Breast epithelium (tissue), 4 donors: ENCODE measurements around the gene LMNTD2. TPM values are rescaled to one million over a fixed set of nuclear protein-coding genes. Genes with fewer than 3 reads are reported as not detected.

Experiments
- DNase-seq, 2 donors: peaks; one replicate each; pipeline ENCODE4 v3.0.0-alpha.2; 2019; ENCODE audit warnings: low spot score in 2 of 2
- H3K27ac ChIP-seq, 2 donors: fragments of 200-600 bp; sonication (generic) in 1 of 2; one replicate each; pipeline ENCODE4 v1.5.1; 2016 to 2019; ENCODE audit warnings: mild to moderate bottlenecking in 1 of 2
- H3K27me3 ChIP-seq, 2 donors: fragments of 200-600 bp; sonication (generic) in 1 of 2; one replicate each; pipeline versions ENCODE4 v1.5.1 to v1.6.0; 2017 to 2019; ENCODE audit warnings: control low read depth in 1 of 2, mild to moderate bottlenecking in 1 of 2
- H3K36me3 ChIP-seq: fragments of 200-600 bp; one replicate; pipeline ENCODE4 v1.5.1; 2019
- H3K4me1 ChIP-seq, 2 donors: fragments of 200-600 bp; sonication (generic); one replicate each; pipeline ENCODE4 v1.5.1; 2016 to 2019; ENCODE audit warnings: control low read depth in 1 of 2
- H3K4me3 ChIP-seq, 3 donors: fragments of 200-600 bp; sonication (generic); 1 replicate in 2 of 3; 2 replicates in 1 of 3; pipeline ENCODE4 v1.5.1; 2016 to 2019; ENCODE audit warnings: mild to moderate bottlenecking in 3 of 3, moderate library complexity in 2 of 3
- H3K9me3 ChIP-seq, 2 donors: fragments of 200-600 bp; sonication (generic) in 1 of 2; one replicate each; pipeline ENCODE4 v1.5.1; 2016 to 2019; ENCODE audit warnings: control low read depth in 1 of 2
- CTCF ChIP-seq, 3 donors: fragments of 450-650 bp; IDR thresholded peaks; one replicate each; pipeline ENCODE4 v1.5.1; 2016 to 2017; ENCODE audit warnings: antibody characterized with exemption in 3 of 3, mild to moderate bottlenecking in 3 of 3, moderate library complexity in 3 of 3
- POLR2A ChIP-seq: fragments of 450-650 bp; IDR thresholded peaks from one replicate; pipeline ENCODE4 v1.6.1; 2016; ENCODE audit warnings: antibody characterized with exemption, mild to moderate bottlenecking, moderate library complexity
- POLR2AphosphoS5 ChIP-seq, 3 donors: sonication (generic); formaldehyde crosslinking; IDR thresholded peaks; one replicate each; pipeline ENCODE4 v1.6.1; 2017; ENCODE audit warnings: antibody characterized with exemption in 3 of 3
- intact Hi-C: fragments of 100-400 bp; cut with DNase I; formaldehyde crosslinking; loops from one replicate; pipeline ENCODE4 v1.15.1; 2023; ENCODE audit warnings: low total_unique reads
- total RNA-seq, 3 donors: library from RNA; depleted of rRNA; stranded (reverse); fragments of >200 nt; gene quantifications; one replicate each; pipeline ENCODE4 v1.1.0, GENCODE V29; 2016

The LMNTD2 gene
- 1 to 10 TPM; 2.6 to 6.1 (median 5.2) TPM for total RNA-seq

GRCh38 chr11:560305-561147, at the start of gene LMNTD2, which contains the start of gene RASSF7:
Gene LMNTD2 (minus strand): TSS chr11:560738. CDS start chr11:560716, 22 bp downstream.
Gene RASSF7 (plus strand): TSS chr11:560970. CDS start chr11:561769, 799 bp downstream.
- H3K4me1 ChIP-seq: no peaks in the 10 kb centered on the region
- TF ChIP-seq POLR2AphosphoS5 (IDR thresholded peaks at IDR 0.05): peak; percentile 42 to 73 (median 45)
- peak; percentile 18 for TF ChIP-seq POLR2A
- TF ChIP-seq CTCF (IDR thresholded peaks at IDR 0.05): no peak
- intact Hi-C loops: loop anchor here (10.0 kb wide), 1 partner anchor 214 kb away; the partner anchor contains the start of gene GATD1
- peak within 1 kb of the TSS; percentile 63 to 86 (median 85) for H3K4me3 ChIP-seq
- H3K36me3 ChIP-seq: no peaks in the 10 kb centered on the region
- no peaks in the 10 kb centered on the region for H3K27me3 ChIP-seq
- H3K27ac ChIP-seq: peak within 1 kb of the TSS; percentile 87 to 89
- peak; percentile 92 for DNase-seq
- no peaks in the 10 kb centered on the region for H3K9me3 ChIP-seq

GRCh38 chr11:609341-609811, 48.8 kb upstream of the LMNTD2 start:
- DNase-seq: no peak
- H3K27ac ChIP-seq: no peak overlapping the region
- no peak overlapping the region for H3K4me3 ChIP-seq
- H3K4me1 ChIP-seq: peaks cover 3 to 9% of the 10 kb centered on the region in 2 donors
- peaks cover 11% of the 10 kb centered on the region for H3K36me3 ChIP-seq
- no peaks in the 10 kb centered on the region for H3K27me3 ChIP-seq
- no peaks in the 10 kb centered on the region for H3K9me3 ChIP-seq
- intact Hi-C loops: no loop called here
- TF ChIP-seq POLR2A (no peak), CTCF (IDR thresholded peaks at IDR 0.05) (no peak), POLR2AphosphoS5 (IDR thresholded peaks at IDR 0.05) (no peak)

- H3K9me3 ChIP-seq: no peaks in the 10 kb centered on the region
- no peak overlapping the region for H3K27ac ChIP-seq
- H3K27me3 ChIP-seq: no peaks in the 10 kb centered on the region
- no peak overlapping the region for H3K4me3 ChIP-seq
- intact Hi-C loops: no loop called here
- H3K4me1 ChIP-seq: peaks cover 0 to 3% of the 10 kb centered on the region in 2 donors
- peaks cover 11% of the 10 kb centered on the region for H3K36me3 ChIP-seq
- DNase-seq: no peak
- TF ChIP-seq CTCF (IDR thresholded peaks at IDR 0.05) (no peak), POLR2AphosphoS5 (IDR thresholded peaks at IDR 0.05) (no peak), POLR2A (no peak)
Measured at GRCh38 chr11:608791-609251, 48.3 kb upstream of the LMNTD2 start.

GRCh38 chr11:607971-608659, 47.6 kb upstream of the LMNTD2 start:
- TF ChIP-seq POLR2A: no peak
- TF ChIP-seq POLR2AphosphoS5 (IDR thresholded peaks at IDR 0.05): no peak
- no peak for TF ChIP-seq CTCF (IDR thresholded peaks at IDR 0.05)

More at GRCh38 chr11:607971-608659, 47.6 kb upstream of the LMNTD2 start:
- no peaks in the 10 kb centered on the region for H3K9me3 ChIP-seq
- H3K36me3 ChIP-seq: peaks cover 11% of the 10 kb centered on the region
- intact Hi-C loops: no loop called here
- no peaks in the 10 kb centered on the region for H3K4me1 ChIP-seq
- no peak overlapping the region for H3K27ac ChIP-seq
- H3K27me3 ChIP-seq: no peaks in the 10 kb centered on the region
- DNase-seq: no peak
- no peak overlapping the region for H3K4me3 ChIP-seq
